ENCODE measurements around the gene DLK1.

- TF ChIP-seq EZH2 (IDR thresholded peaks at IDR 0.05; ENCODE audit: insufficient read depth, poor library complexity, severe bottlenecking), result no peak
- no peak for TF ChIP-seq EZH2phosphoT487 (IDR thresholded peaks at IDR 0.05; ENCODE audit: insufficient read depth, low read depth)
Measured at GRCh38 chr14:100717386-100717785, 9.3 kb upstream of the DLK1 start.

Measured in GM23248 (cell line).